SH-SY5Y (cell line): ENCODE measurements around the gene ANKMY1.

Source experiments
- GATA2 ChIP-seq: IDR thresholded peaks from 2 replicates; pipeline ENCODE4 v1.6.1; 2011; ENCODE audit warnings: mild to moderate bottlenecking, low read depth, low read length
- GATA3 ChIP-seq: IDR thresholded peaks from 2 replicates; pipeline ENCODE4 v1.6.1; 2011; ENCODE audit warnings: low read depth, mild to moderate bottlenecking, low read length, moderate library complexity

GRCh38 chr2:240597054-240597418 lies 39.2 kb upstream of the ANKMY1 start:
- no peak for TF ChIP-seq GATA2
- no peak for TF ChIP-seq GATA3
